Esophagus (tissue), 2 donors: Measurements from ENCODE around the gene EPGN. TPM values are rescaled to one million over a fixed set of nuclear protein-coding genes. Genes with fewer than 3 reads are reported as not detected.
A peak's percentile ranks its signal among the peaks of the same experiment; 100 is the strongest.

Experiments
- H3K27ac ChIP-seq, 2 donors: one replicate each; pipeline ENCODE4 v1.5.1; 2013; ENCODE audit warnings: low read depth in 2 of 2, mild to moderate bottlenecking in 2 of 2, inconsistent platforms in 1 of 2, low read length in 1 of 2, moderate library complexity in 1 of 2
- H3K27me3 ChIP-seq, 2 donors: one replicate each; pipeline ENCODE4 v1.6.1; 2013; ENCODE audit warnings: low read length in 2 of 2, control low read depth in 1 of 2, mild to moderate bottlenecking in 1 of 2; ENCODE audit not compliant: insufficient read depth in 2 of 2, control insufficient read depth in 1 of 2
- H3K36me3 ChIP-seq, 2 donors: one replicate each; pipeline ENCODE4 v1.6.1; 2013; ENCODE audit warnings: low read length in 1 of 2; ENCODE audit not compliant: control insufficient read depth in 2 of 2, insufficient read depth in 2 of 2
- H3K4me1 ChIP-seq, 2 donors: one replicate each; pipeline ENCODE4 v1.6.1; 2013; ENCODE audit warnings: low read length in 1 of 2; ENCODE audit not compliant: control insufficient read depth in 2 of 2, insufficient read depth in 2 of 2
- H3K4me3 ChIP-seq, 2 donors: one replicate each; pipeline ENCODE4 v1.5.1; 2013; ENCODE audit warnings: low read length in 2 of 2, mild to moderate bottlenecking in 2 of 2, low read depth in 1 of 2, moderate library complexity in 1 of 2
- H3K9me3 ChIP-seq, 2 donors: one replicate each; pipeline ENCODE4 v1.6.1; 2013; ENCODE audit warnings: mild to moderate bottlenecking in 2 of 2, low read depth in 1 of 2, low read length in 1 of 2, moderate library complexity in 1 of 2; ENCODE audit not compliant: control insufficient read depth in 2 of 2, insufficient read depth in 1 of 2
- WGBS, 2 donors: extraction: QIAGEN DNeasy Blood & Tissue Kit; methylation state at CpG; one replicate each; pipeline ENCODE4 v1.1.7; 2013; 5-methylcytosine and 5-hydroxymethylcytosine counted together
- polyA plus RNA-seq, 2 donors: library from polyadenylated mRNA; stranded (reverse); fragments of 200-250 nt; gene quantifications; one replicate each; pipeline ENCODE4 v1.2.3, GENCODE V29; 2013
- donor health status: healthy with polysubstance abuse.
- donor health status: Bipolar disorder and iron deficiency.

Gene EPGN, protein sequence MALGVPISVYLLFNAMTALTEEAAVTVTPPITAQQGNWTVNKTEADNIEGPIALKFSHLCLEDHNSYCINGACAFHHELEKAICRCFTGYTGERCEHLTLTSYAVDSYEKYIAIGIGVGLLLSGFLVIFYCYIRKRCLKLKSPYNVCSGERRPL
- polyA plus RNA-seq, result 10 to 100 TPM; 12.8 to 63.1 TPM

DNA sequence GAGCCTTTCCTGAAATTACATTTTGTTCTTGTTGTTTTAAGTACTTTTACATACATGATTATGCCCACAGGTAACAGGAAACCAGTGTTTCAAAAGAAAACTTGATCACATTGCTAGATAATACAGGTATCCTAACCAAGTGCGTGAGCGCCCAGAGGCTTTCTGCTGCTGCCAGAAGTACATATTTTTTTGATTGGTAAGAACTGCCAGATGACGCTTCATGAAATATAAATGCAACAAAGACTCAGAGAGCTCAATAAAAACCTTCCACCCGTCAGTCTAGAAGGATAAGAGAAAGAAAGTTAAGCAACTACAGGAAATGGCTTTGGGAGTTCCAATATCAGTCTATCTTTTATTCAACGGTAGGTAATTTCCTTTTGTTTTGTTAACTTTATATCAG, at the start of gene EPGN:
Gene EPGN, plus strand, starts transcription at position 256 of the 400 bp plus-strand sequence. Its CDS starts 64 bp downstream, at position 320.
- WGBS, 2 donors, result 37 to 43% methylated on average over 5 of the region's 5 CpGs
- no peaks in the 10 kb centered on the region for H3K36me3 ChIP-seq
- H3K9me3 ChIP-seq, result no peaks in the 10 kb centered on the region
- no peaks in the 10 kb centered on the region for H3K4me1 ChIP-seq
- no peaks in the 10 kb centered on the region for H3K27me3 ChIP-seq
- H3K27ac ChIP-seq, result peak within 1 kb of the TSS; percentile 55 to 63
- H3K4me3 ChIP-seq, result peak within 1 kb of the TSS in 1 of 2 donors; percentile 49

DNA sequence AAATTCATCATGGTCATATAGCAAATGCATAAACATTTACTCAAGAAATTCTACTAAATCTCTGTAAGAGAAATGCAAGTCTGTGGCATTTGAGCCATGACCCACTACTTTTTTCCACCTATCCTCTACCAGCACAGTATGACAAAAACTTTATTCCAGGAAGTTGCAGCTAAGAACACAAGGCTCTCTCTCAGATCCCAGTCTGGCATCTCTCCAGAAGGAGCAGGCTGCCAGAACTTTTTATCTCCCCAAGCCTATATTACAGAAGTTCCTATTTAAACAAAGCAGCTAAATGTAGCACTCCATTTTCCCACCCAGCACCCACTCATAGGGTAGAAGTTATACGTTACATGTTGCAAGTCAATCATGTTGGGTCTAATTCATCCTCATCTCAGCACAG, 49.3 kb upstream of the EPGN start:
- Histone ChIP-seq H3K27me3 (no peaks in the 10 kb centered on the region), H3K4me1 (peaks cover 2 to 4% of the 10 kb centered on the region in 2 donors), H3K27ac (no peak overlapping the region), H3K36me3 (no peaks in the 10 kb centered on the region), H3K9me3 (no peaks in the 10 kb centered on the region), H3K4me3 (no peak overlapping the region)
- WGBS, 2 donors, result 50 to 74% methylated on average over 1 of the region's 1 CpG

DNA sequence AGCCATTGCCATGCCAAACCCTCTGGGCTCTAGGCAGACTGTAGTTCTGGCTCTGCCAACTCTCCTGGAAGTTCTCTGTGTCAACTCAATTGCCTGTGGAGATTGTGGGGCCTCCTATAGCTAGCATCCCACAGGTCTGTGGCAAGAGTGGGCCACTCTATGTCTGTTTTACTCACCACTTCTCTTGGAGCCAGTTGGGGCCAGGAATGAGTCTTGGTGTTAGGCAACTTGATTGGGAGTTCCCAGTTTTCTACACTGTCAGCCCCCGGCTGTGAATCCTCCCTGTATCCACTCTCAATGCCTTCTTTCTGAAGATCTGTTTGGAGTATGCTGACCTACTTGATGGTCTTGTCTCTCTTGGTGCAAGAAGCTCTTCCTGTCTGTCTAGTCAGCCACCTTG, 48.2 kb upstream of the EPGN start:
- Histone ChIP-seq H3K27me3 (no peaks in the 10 kb centered on the region), H3K36me3 (no peaks in the 10 kb centered on the region), H3K27ac (no peak overlapping the region), H3K4me3 (no peak overlapping the region), H3K9me3 (no peaks in the 10 kb centered on the region), H3K4me1 (peaks cover 2 to 4% of the 10 kb centered on the region in 2 donors)
- WGBS, 2 donors, result 83 to 93% methylated on average over 1 of the region's 1 CpG

DNA sequence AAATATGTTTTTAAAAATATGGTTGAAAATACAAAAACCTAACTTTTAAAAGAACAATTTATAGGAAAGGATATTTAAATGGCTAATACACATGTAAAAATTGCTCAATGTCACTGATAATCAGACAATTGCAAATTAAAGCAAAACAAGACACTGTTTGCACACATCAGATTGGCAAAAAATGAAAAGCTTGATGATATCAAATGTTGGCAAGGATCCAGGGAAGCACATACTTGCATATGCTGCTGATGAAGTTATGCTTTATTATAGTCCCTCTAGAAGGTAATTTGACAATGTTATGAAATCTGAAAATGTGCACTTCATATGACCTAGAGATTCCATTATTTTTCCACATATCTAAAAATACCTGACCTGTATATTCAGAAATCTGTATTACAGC, 45.7 kb upstream of the EPGN start:
- H3K27ac ChIP-seq, result no peak overlapping the region
- H3K9me3 ChIP-seq, result no peaks in the 10 kb centered on the region
- H3K36me3 ChIP-seq, result no peaks in the 10 kb centered on the region
- peaks cover 2 to 4% of the 10 kb centered on the region in 2 donors for H3K4me1 ChIP-seq
- no peaks in the 10 kb centered on the region for H3K27me3 ChIP-seq
- no peak overlapping the region for H3K4me3 ChIP-seq

DNA sequence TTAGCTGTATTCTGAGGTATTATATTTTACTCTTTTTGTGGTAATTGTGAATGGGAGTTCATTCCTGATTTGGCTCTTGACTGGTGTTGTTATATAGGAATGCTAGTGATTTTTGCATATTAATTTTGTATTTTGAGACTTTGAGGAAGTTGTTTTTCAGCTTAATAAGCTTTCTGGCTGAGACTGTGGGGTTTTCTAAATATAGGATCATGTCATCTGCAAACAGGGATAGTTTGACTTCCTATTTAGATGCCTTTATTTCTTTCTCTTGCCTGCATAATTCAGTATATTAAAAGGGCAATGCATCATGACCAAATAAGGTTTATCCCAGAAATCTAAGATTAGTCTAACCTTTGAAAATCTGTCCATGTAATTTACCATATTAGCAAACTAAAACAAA, 44.7 kb upstream of the EPGN start:
- Histone ChIP-seq H3K36me3 (no peaks in the 10 kb centered on the region), H3K4me1 (peaks cover 2 to 4% of the 10 kb centered on the region in 2 donors), H3K27me3 (no peaks in the 10 kb centered on the region), H3K4me3 (no peak overlapping the region), H3K9me3 (no peaks in the 10 kb centered on the region), H3K27ac (no peak overlapping the region)

DNA sequence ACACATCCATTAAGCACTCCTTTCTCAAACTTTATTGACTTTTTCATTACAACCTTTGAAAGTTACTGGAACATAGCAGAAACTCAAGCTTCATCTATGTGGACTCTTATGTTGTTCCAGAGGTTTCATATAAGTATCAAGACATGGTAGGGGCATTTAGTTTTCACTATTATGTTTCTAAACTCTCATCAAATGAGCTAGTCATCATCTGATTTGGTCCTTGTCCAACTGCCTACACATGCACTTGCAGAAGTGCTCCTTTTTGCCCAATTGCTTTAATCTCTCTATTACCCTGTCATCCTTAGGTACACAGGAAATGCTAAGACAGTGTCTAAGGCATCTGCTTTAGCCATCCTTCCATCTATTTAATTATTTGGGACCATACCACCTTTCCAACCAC, 42.2 kb upstream of the EPGN start:
- H3K9me3 ChIP-seq, result no peaks in the 10 kb centered on the region
- H3K27me3 ChIP-seq, result no peaks in the 10 kb centered on the region
- H3K36me3 ChIP-seq, result no peaks in the 10 kb centered on the region
- no peak overlapping the region for H3K4me3 ChIP-seq
- no peaks in the 10 kb centered on the region for H3K4me1 ChIP-seq
- H3K27ac ChIP-seq, result no peak overlapping the region

DNA sequence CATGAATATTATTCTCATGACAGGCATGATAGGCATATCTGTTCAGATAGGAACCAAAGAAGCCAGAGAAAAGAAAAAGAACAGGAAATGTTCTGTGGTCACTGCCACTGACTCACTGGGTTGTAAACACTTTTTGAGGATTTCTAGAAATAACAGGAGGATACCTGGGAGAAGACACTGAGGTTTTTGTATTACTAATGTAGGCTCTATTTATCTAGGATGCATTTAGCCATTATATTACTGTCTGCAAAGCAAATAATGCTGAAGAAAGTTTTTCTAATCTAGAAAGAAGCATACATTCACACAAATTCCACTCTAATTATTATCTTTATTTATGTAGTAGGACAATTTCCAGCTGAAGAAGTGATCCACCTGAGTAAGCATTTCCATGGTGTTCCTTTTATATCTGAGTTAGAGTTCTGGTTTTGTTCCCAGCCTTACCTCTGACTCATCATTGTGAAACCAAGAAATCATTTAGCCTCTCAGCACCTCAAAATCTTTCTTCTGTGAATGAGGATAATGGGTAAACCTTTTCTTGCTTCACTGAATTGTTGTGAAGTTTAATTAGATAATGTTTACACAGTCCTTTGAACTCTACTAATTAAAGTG, 40.2 kb upstream of the EPGN start:
- Histone ChIP-seq H3K36me3 (no peaks in the 10 kb centered on the region), H3K27me3 (no peaks in the 10 kb centered on the region), H3K4me1 (no peaks in the 10 kb centered on the region), H3K4me3 (no peak overlapping the region), H3K27ac (peak overlapping the region; percentile 55 to 72), H3K9me3 (no peaks in the 10 kb centered on the region)

DNA sequence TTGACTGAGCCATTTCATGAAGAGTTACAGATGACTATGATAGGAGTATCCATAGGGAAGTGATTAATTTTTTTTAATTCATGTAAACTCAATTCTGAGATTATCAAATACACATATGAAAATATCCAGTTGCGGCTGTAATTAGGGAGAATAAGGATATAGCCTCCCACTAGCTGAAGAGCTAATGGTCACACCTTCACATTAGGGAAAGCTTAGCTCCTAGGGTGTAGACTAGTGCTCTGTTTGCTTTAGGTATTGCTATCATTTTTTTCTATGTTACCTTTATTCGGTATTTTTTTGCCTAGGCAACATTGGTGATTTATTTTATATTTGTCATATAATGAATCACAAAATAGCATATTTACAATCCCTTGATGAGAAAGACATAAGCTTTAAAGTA, 39.6 kb upstream of the EPGN start:
- no peaks in the 10 kb centered on the region for H3K4me1 ChIP-seq
- 58 to 73% methylated on average over 2 of the region's 2 CpGs for WGBS, 2 donors
- no peaks in the 10 kb centered on the region for H3K27me3 ChIP-seq
- H3K9me3 ChIP-seq, result no peaks in the 10 kb centered on the region
- no peak overlapping the region for H3K27ac ChIP-seq
- H3K36me3 ChIP-seq, result no peaks in the 10 kb centered on the region
- H3K4me3 ChIP-seq, result no peak overlapping the region

DNA sequence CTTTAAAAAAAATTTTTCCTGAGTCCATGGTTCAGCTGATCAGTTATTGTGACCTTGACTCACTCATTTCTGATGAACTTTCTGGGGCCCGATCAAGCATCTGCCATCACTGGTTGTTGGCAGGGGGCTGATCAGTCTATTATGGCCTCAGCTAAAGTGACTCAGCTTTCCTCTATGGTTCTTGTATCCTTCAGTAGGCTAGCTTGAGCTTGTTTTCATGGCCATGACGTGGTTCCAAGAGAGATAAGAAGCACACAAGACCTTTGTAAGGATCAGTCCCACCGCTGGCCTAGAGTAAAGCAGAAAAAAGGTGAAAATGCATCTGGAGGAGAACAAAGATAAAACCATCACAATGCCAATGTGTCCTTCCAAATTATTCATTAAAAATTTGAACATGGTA, 29.8 kb upstream of the EPGN start:
- Histone ChIP-seq H3K4me3 (no peak overlapping the region), H3K27me3 (no peaks in the 10 kb centered on the region), H3K27ac (no peak overlapping the region), H3K4me1 (no peaks in the 10 kb centered on the region), H3K36me3 (no peaks in the 10 kb centered on the region), H3K9me3 (no peaks in the 10 kb centered on the region)
- 82 to 87% methylated on average over 3 of the region's 3 CpGs for WGBS, 2 donors

DNA sequence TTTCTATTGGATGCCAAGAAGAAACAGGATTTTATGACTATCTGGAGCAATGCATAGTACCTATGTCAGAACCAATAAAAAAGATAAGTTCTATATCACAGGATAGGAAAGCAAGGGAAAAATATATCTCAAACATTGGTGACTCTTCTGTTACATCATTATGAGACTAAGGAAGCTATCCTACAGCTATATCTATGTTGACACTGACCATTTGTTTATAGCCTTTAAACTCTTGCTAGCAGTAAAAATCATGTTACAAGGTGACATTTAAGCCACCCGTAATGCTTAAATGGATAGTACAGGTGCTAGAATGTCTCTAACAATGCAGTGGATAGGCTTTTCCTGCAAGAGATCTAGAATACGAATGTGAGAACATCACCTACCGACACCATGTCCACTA, 28.6 kb upstream of the EPGN start:
- H3K27ac ChIP-seq, result no peak overlapping the region
- WGBS, 2 donors, result 95 to 97% methylated on average over 3 of the region's 3 CpGs
- no peaks in the 10 kb centered on the region for H3K4me1 ChIP-seq
- no peaks in the 10 kb centered on the region for H3K36me3 ChIP-seq
- no peaks in the 10 kb centered on the region for H3K9me3 ChIP-seq
- no peak overlapping the region for H3K4me3 ChIP-seq
- H3K27me3 ChIP-seq, result no peaks in the 10 kb centered on the region
